H1 (cell line): Measurements from ENCODE around the gene TNPO3. TPM values are rescaled to one million over a fixed set of nuclear protein-coding genes. Genes with fewer than 3 reads are reported as not detected.

ENCODE experiments used
- CHD2 ChIP-seq: IDR thresholded peaks from 2 replicates; pipeline ENCODE4 v1.6.1; 2012; ENCODE audit warnings: low read length, improper control_type of control experiment
- CTBP2 ChIP-seq: IDR thresholded peaks from 2 replicates; pipeline ENCODE4 v1.7.0; 2011; ENCODE audit warnings: borderline replicate concordance, mild to moderate bottlenecking, moderate library complexity, mixed read lengths, low read length; ENCODE audit not compliant: insufficient read depth, insufficient read length
- EP300 ChIP-seq, 2 experiments: IDR thresholded peaks; 1 replicate in 1 of 2; 2 replicates in 1 of 2; pipeline ENCODE4 v1.6.1; 2011 to 2012; ENCODE audit warnings: low read depth in 2 of 2, low read length in 2 of 2, mild to moderate bottlenecking in 2 of 2, borderline replicate concordance in 1 of 2, inconsistent platforms in 1 of 2, moderate library complexity in 1 of 2
- MAX ChIP-seq: IDR thresholded peaks from 2 replicates; pipeline ENCODE4 v1.6.1; 2012; ENCODE audit warnings: inconsistent platforms
- SP1 ChIP-seq: IDR thresholded peaks from 2 replicates; pipeline ENCODE4 v1.6.1; 2011; ENCODE audit warnings: low read depth, low read length
- TEAD4 ChIP-seq: IDR thresholded peaks from 2 replicates; pipeline ENCODE4 v1.6.1; 2012; ENCODE audit warnings: low read depth, low read length, inconsistent platforms, mixed read lengths
- polyA plus RNA-seq, 7 experiments: library from polyadenylated mRNA; depleted of rRNA in 3 of 7; stranded (reverse) in 5 of 7; unstranded in 2 of 7; fragments of >200 nt in 5 of 7; fragments of 200-250 nt in 2 of 7; gene quantifications; 1 replicate in 5 of 7; 2 replicates in 1 of 7; 4 replicates in 1 of 7; pipeline versions ENCODE4 v1.2.1 to v1.2.3, GENCODE V29; 2011 to 2013; ENCODE audit warnings: missing spikeins in 2 of 7, mixed read lengths in 2 of 7
- total RNA-seq: library from RNA; stranded (reverse); fragmentation: NEBNext Ultra II Directional; extraction: Animal tissue kit (Norgen Biotek cat#: 25700); gene quantifications from 2 replicates; pipeline ENCODE4 v1.2.1, GENCODE V29; 2021

TNPO3 gene
- total and polyA plus RNA-seq, 2 of the 8 experiments (the other 6 are each of a cell fraction or from before 2014, with no cell fraction given): 67.6 to 99.2 TPM

- TF ChIP-seq CTBP2 (no peak), SP1 (no peak), MAX (no peak), TEAD4 (no peak), CHD2 (no peak), EP300 (IDR thresholded peaks at IDR 0.05; ENCODE audit: borderline replicate concordance in 1 of 2, low read depth in 2 of 2, low read length in 2 of 2) (no peak)
Measured at GRCh38 chr7:129006636-129007414, 48.1 kb downstream of the TNPO3 start (continued).
